Keratinocyte (primary cell): ENCODE results near the gene MRTFA. TPM values are rescaled to one million over a fixed set of nuclear protein-coding genes. Genes with fewer than 3 reads are reported as not detected.

ENCODE experiments used
- DNase-seq: peaks from one replicate; pipeline ENCODE4 v3.0.0-alpha.2; 2011; ENCODE audit warnings: low read depth, missing footprints, low spot score
- FAIRE-seq: peaks from 2 replicates; lab custom pipeline; 2011; peaks lifted over from hg19 to GRCh38; lab: Jason Lieb, UNC
- H2AFZ ChIP-seq: 2 replicates; pipeline ENCODE4 v1.6.0; 2012; ENCODE audit warnings: low read length, control low read depth, inconsistent platforms; ENCODE audit not compliant: control insufficient read depth
- H3K27ac ChIP-seq: 2 replicates; pipeline ENCODE4 v1.5.1; 2011; ENCODE audit warnings: low read length; ENCODE audit not compliant: control insufficient read depth, insufficient read depth
- H3K27me3 ChIP-seq: 3 replicates; pipeline ENCODE4 v1.6.0; 2011; ENCODE audit warnings: low read length; ENCODE audit not compliant: control insufficient read depth, insufficient read depth; ENCODE audit errors: extremely low read depth
- H3K36me3 ChIP-seq, 2 experiments: 2 replicates in 1 of 2; 3 replicates in 1 of 2; pipeline ENCODE4 v1.5.1; 2011; ENCODE audit warnings: low read length in 2 of 2, mild to moderate bottlenecking in 1 of 2; ENCODE audit not compliant: control insufficient read depth in 2 of 2, insufficient read depth in 2 of 2; ENCODE audit errors: extremely low read depth in 1 of 2
- H3K4me1 ChIP-seq: 3 replicates; pipeline ENCODE4 v1.5.1; 2011; ENCODE audit warnings: low read length; ENCODE audit not compliant: control insufficient read depth, insufficient read depth; ENCODE audit errors: extremely low read depth
- H3K4me2 ChIP-seq: 3 replicates; pipeline ENCODE4 v1.6.0; 2011; ENCODE audit warnings: low read depth, low read length; ENCODE audit not compliant: control insufficient read depth, insufficient read depth; ENCODE audit errors: extremely low read depth
- H3K4me3 ChIP-seq, 3 experiments: fragments of 200-600 bp in 1 of 3; sonication (generic) in 1 of 3; 2 replicates in 2 of 3; 3 replicates in 1 of 3; pipeline ENCODE4 v1.5.1; 2011 to 2016; ENCODE audit warnings: low read length in 3 of 3, mild to moderate bottlenecking in 3 of 3, control low read depth in 2 of 3, inconsistent platforms in 1 of 3, low read depth in 1 of 3, mixed read lengths in 1 of 3, mixed run types in 1 of 3, moderate library complexity in 1 of 3; ENCODE audit not compliant: control insufficient read depth in 2 of 3, insufficient read depth in 2 of 3; ENCODE audit errors: extremely low read depth in 1 of 3
- H3K79me2 ChIP-seq: 2 replicates; pipeline ENCODE4 v1.6.0; 2012; ENCODE audit warnings: low read length; ENCODE audit not compliant: control insufficient read depth, insufficient read depth
- H3K9ac ChIP-seq: 3 replicates; pipeline ENCODE4 v1.6.0; 2011; ENCODE audit warnings: low read length; ENCODE audit not compliant: control insufficient read depth, insufficient read depth; ENCODE audit errors: extremely low read depth
- H3K9me1 ChIP-seq: 3 replicates; pipeline ENCODE4 v1.6.0; 2011; ENCODE audit warnings: low read length; ENCODE audit not compliant: control insufficient read depth, insufficient read depth; ENCODE audit errors: extremely low read depth
- H3K9me3 ChIP-seq: 2 replicates; pipeline ENCODE4 v1.5.1; 2012; ENCODE audit warnings: low read depth, low read length; ENCODE audit not compliant: control insufficient read depth
- H4K20me1 ChIP-seq: 3 replicates; pipeline ENCODE4 v1.6.0; 2011; ENCODE audit warnings: low read length; ENCODE audit not compliant: control insufficient read depth, insufficient read depth; ENCODE audit errors: extremely low read depth
- EZH2 ChIP-seq: IDR thresholded peaks from one replicate; pipeline ENCODE4 v1.6.1; 2012; ENCODE audit warnings: inconsistent platforms, mild to moderate bottlenecking, low read length, moderate library complexity
- dilution Hi-C: fragments of 300-500 bp; cut with MboI; formaldehyde crosslinking; loops from one replicate; pipeline ENCODE4 v1.7.0; 2020; ENCODE audit warnings: low sequenced_read_pairs; ENCODE audit not compliant: extremely low pct_ligation_motif_present
- polyA plus RNA-seq, 5 experiments: library from polyadenylated mRNA; depleted of rRNA in 3 of 5; stranded (reverse) in 3 of 5; stranded (forward) in 1 of 5; unstranded in 1 of 5; fragments of >200 nt; gene quantifications; 1 replicate in 1 of 5; 2 replicates in 3 of 5; 3 replicates in 1 of 5; pipeline versions ENCODE4 v1.2.1 to v1.2.3, GENCODE V29; 2011 to 2012; ENCODE audit warnings: missing spikeins in 2 of 5, low read depth in 1 of 5, low replicate concordance in 1 of 5
- TF ChIP-seq, protein P1 (sequence below), 3 experiments: IDR thresholded peaks in 1 of 3; conservative IDR thresholded peaks in 1 of 3; optimal IDR thresholded peaks in 1 of 3; 2 replicates in 2 of 3; 3 replicates in 1 of 3; pipeline versions ENCODE3 to v1.5.1; 2011; ENCODE audit warnings: low read length in 3 of 3, mild to moderate bottlenecking in 3 of 3, moderate library complexity in 2 of 3, control low read depth in 1 of 3, inconsistent platforms in 1 of 3; ENCODE audit not compliant: insufficient read depth in 2 of 3; ENCODE audit errors: extremely low read depth in 1 of 3

MRTFA gene
- polyA plus RNA-seq, 1 donor (not counting 4 experiments of a cell fraction or from before 2014, with no cell fraction given) = 6.5 TPM

DNA sequence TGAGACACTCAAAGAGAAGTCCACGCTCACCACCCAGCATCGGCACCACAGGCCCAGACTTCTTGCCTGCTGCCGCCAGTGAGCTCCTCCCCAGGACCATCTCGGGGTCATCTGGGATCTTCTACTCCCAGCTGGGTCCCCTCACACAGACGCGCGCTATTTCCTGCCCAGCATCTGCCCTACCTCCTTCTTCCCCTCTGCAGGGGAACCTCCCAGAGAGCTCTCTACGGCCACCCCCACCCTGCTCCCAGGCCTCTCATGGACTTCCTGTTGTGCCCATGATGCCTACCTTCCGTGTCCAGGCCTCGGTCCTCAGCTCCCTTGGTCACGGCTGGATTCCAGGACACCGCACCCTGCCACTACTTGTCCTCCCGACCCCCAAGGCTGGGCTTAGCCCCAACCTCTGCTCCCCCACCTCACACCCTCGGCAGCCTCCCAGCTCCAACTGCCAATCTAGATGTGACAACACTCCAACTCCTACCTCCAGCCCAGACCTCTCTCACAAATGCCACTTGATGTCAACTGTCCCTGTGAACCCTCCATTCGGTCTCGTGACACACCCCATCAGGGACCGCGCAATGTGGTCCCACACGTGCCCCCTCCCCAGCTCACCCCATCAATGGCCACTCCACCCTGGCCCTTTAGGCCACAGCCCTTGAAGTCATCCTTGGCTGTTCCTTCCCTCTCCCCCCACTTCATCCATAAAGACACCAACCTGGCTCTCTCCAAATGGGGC, 220.8 kb downstream of the MRTFA start:
- no peak overlapping the region for H3K4me3 ChIP-seq
- FAIRE-seq (no peak), DNase-seq (no peak)
- no peaks in the 10 kb centered on the region for H4K20me1 ChIP-seq
- no peak overlapping the region for H3K27ac ChIP-seq
- no peaks in the 10 kb centered on the region for H3K79me2 ChIP-seq
- no peaks in the 10 kb centered on the region for H3K9me1 ChIP-seq
- no peak overlapping the region for H3K9ac ChIP-seq
- no peaks in the 10 kb centered on the region for H3K9me3 ChIP-seq
- no peak overlapping the region for H3K4me2 ChIP-seq
- H3K27me3 ChIP-seq = no peaks in the 10 kb centered on the region
- peaks cover 15% of the 10 kb centered on the region for H3K4me1 ChIP-seq
- peaks cover 42 to 46% of the 10 kb centered on the region in 2 experiments for H3K36me3 ChIP-seq
- TF ChIP-seq, protein P1, sequence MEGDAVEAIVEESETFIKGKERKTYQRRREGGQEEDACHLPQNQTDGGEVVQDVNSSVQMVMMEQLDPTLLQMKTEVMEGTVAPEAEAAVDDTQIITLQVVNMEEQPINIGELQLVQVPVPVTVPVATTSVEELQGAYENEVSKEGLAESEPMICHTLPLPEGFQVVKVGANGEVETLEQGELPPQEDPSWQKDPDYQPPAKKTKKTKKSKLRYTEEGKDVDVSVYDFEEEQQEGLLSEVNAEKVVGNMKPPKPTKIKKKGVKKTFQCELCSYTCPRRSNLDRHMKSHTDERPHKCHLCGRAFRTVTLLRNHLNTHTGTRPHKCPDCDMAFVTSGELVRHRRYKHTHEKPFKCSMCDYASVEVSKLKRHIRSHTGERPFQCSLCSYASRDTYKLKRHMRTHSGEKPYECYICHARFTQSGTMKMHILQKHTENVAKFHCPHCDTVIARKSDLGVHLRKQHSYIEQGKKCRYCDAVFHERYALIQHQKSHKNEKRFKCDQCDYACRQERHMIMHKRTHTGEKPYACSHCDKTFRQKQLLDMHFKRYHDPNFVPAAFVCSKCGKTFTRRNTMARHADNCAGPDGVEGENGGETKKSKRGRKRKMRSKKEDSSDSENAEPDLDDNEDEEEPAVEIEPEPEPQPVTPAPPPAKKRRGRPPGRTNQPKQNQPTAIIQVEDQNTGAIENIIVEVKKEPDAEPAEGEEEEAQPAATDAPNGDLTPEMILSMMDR (optimal IDR thresholded peaks at IDR 0.05 in 1 of 3, IDR thresholded peaks at IDR 0.05 in 1 of 3, conservative IDR thresholded peaks at IDR 0.05 in 1 of 3; ENCODE audit: extremely low read depth in 1 of 3, insufficient read depth in 2 of 3, low read length in 3 of 3) = no peak
- TF ChIP-seq EZH2 = no peak
- H2AFZ ChIP-seq = no peak overlapping the region
- dilution Hi-C loops = no loop called here

DNA sequence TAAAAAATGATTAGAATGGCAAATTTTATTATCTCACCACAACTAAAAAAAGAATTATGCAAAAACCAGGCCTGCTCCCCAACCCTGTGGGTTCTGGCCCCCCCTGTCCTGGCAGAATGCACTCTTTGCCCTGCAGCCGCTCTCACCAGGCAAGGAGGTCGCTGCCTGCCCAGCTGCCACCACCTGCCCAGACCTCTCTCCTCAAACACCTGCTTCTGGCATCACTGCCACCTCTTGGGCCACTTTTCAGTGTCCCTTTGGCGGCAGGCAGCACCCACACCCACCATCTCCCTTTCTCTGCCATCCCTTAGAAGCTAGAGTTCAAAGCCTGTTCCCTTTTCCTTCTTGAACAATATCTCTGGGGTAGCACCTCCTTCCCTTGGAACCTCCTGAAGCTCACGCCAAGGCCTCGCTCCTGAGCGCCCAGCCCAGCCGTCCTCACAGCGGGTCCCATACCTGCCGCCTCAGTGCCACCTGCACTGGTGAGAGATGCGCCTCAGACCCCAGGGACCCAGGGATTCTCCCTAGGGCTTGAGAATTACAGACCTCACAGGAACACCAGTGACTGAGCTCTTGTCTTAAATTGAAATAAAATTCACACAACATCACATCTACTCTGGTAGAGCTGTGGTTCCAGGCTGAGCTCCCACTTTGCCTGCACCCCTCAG, 221.5 kb downstream of the MRTFA start:
- Histone ChIP-seq H3K27me3 (no peaks in the 10 kb centered on the region), H3K9me1 (no peaks in the 10 kb centered on the region), H3K4me1 (peaks cover 21% of the 10 kb centered on the region), H3K9ac (no peak overlapping the region), H2AFZ (no peak overlapping the region), H3K9me3 (no peaks in the 10 kb centered on the region), H3K4me3 (no peak overlapping the region), H3K27ac (no peak overlapping the region), H3K79me2 (no peaks in the 10 kb centered on the region), H3K36me3 (peaks cover 41 to 44% of the 10 kb centered on the region in 2 experiments), H3K4me2 (no peak overlapping the region), H4K20me1 (no peaks in the 10 kb centered on the region)
- TF ChIP-seq EZH2 = no peak
- TF ChIP-seq, protein P1 (optimal IDR thresholded peaks at IDR 0.05 in 1 of 3, IDR thresholded peaks at IDR 0.05 in 1 of 3, conservative IDR thresholded peaks at IDR 0.05 in 1 of 3; ENCODE audit: extremely low read depth in 1 of 3, insufficient read depth in 2 of 3, low read length in 3 of 3) = no peak
- FAIRE-seq (no peak), DNase-seq (no peak)
- dilution Hi-C loops = no loop called here
